ENCODE results near the gene LARP4B. TPM values are rescaled to one million over a fixed set of nuclear protein-coding genes. Genes with fewer than 3 reads are reported as not detected.

The LARP4B gene
- polyA plus RNA-seq, 1 donor from 2014 or later: 14.2 TPM

- no peak overlapping the region for H3K4me3 ChIP-seq (ENCODE audit: low read length)
- H3K9me2 ChIP-seq (ENCODE audit: insufficient read depth, low read length): no peaks in the 10 kb centered on the region
- TF ChIP-seq REST (IDR thresholded peaks at IDR 0.05; ENCODE audit: borderline replicate concordance) (no peak), RAD21 (conservative IDR thresholded peaks at IDR 0.05) (no peak), TAF1 (IDR thresholded peaks at IDR 0.05; ENCODE audit: low read depth) (no peak), EP300 (conservative IDR thresholded peaks at IDR 0.05; ENCODE audit: poor library complexity, severe bottlenecking) (no peak), POLR2AphosphoS5 (IDR thresholded peaks at IDR 0.05) (no peak), SMC3 (conservative IDR thresholded peaks at IDR 0.05; ENCODE audit: poor library complexity) (no peak), CTCF (IDR thresholded peaks at IDR 0.05; ENCODE audit: poor library complexity, severe bottlenecking) (no peak), EZH2 (IDR thresholded peaks at IDR 0.05; ENCODE audit: borderline replicate concordance, insufficient read depth, low read length, poor library complexity, severe bottlenecking) (no peak), MXI1 (conservative IDR thresholded peaks at IDR 0.05; ENCODE audit: poor library complexity, severe bottlenecking) (no peak)
- no peaks in the 10 kb centered on the region for H3F3A ChIP-seq (ENCODE audit: insufficient read depth, low read length, poor library complexity, severe bottlenecking)
- H3K4me2 ChIP-seq (ENCODE audit: low read length): no peak overlapping the region
- no peaks in the 10 kb centered on the region for H3K79me2 ChIP-seq (replicated peaks; ENCODE audit: insufficient read depth, low read length)
- H3K27ac ChIP-seq (ENCODE audit: low read length): no peak overlapping the region
- no peaks in the 10 kb centered on the region for H3K27me3 ChIP-seq (ENCODE audit: insufficient read depth, low read depth, low read length)
- no peak overlapping the region for H2AFZ ChIP-seq (ENCODE audit: low read depth, low read length)
- H3K9me3 ChIP-seq (ENCODE audit: low read length): peaks cover 6% of the 10 kb centered on the region
- no peak overlapping the region for H3K9ac ChIP-seq (ENCODE audit: low read length)
- no peaks in the 10 kb centered on the region for H3K36me3 ChIP-seq (ENCODE audit: insufficient read depth, low read length)
- H4K20me1 ChIP-seq (ENCODE audit: insufficient read depth): no peaks in the 10 kb centered on the region
Measured at GRCh38 chr10:792083-792791, 139.3 kb downstream of the LARP4B start.

- no peaks in the 10 kb centered on the region for H3K36me3 ChIP-seq (ENCODE audit: insufficient read depth, low read length)
- no peaks in the 10 kb centered on the region for H4K20me1 ChIP-seq (ENCODE audit: insufficient read depth)
- H3K79me2 ChIP-seq (replicated peaks; ENCODE audit: insufficient read depth, low read length): no peaks in the 10 kb centered on the region
- no peak overlapping the region for H3K4me2 ChIP-seq (ENCODE audit: low read length)
- H3K9ac ChIP-seq (ENCODE audit: low read length): no peak overlapping the region
- H3K27me3 ChIP-seq (ENCODE audit: insufficient read depth, low read depth, low read length): no peaks in the 10 kb centered on the region
- H3F3A ChIP-seq (ENCODE audit: insufficient read depth, low read length, poor library complexity, severe bottlenecking): no peaks in the 10 kb centered on the region
- H3K4me3 ChIP-seq (ENCODE audit: low read length): no peak overlapping the region
- H3K27ac ChIP-seq (ENCODE audit: low read length): no peak overlapping the region
- no peaks in the 10 kb centered on the region for H3K9me2 ChIP-seq (ENCODE audit: insufficient read depth, low read length)
- H2AFZ ChIP-seq (ENCODE audit: low read depth, low read length): no peak overlapping the region
- H3K9me3 ChIP-seq (ENCODE audit: low read length): no peaks in the 10 kb centered on the region
- TF ChIP-seq CTCF (IDR thresholded peaks at IDR 0.05; ENCODE audit: poor library complexity, severe bottlenecking) (no peak), REST (IDR thresholded peaks at IDR 0.05; ENCODE audit: borderline replicate concordance) (no peak), SMC3 (conservative IDR thresholded peaks at IDR 0.05; ENCODE audit: poor library complexity) (no peak), EZH2 (IDR thresholded peaks at IDR 0.05; ENCODE audit: borderline replicate concordance, insufficient read depth, low read length, poor library complexity, severe bottlenecking) (no peak), TAF1 (IDR thresholded peaks at IDR 0.05; ENCODE audit: low read depth) (no peak), EP300 (conservative IDR thresholded peaks at IDR 0.05; ENCODE audit: poor library complexity, severe bottlenecking) (no peak)
Measured at GRCh38 chr10:791639-792038, 139.9 kb downstream of the LARP4B start.
